Measurements from ENCODE around the gene ACLY. TPM values are rescaled to one million over a fixed set of nuclear protein-coding genes. Genes with fewer than 3 reads are reported as not detected.

ACLY gene
- total RNA-seq, 4 donors from 2014 or later = 40.5 to 81.9 (median 72.9) TPM

GRCh38 chr17:41957869-41958439 lies 39.2 kb upstream of the ACLY start:
- TF ChIP-seq POLR2AphosphoS5 (IDR thresholded peaks at IDR 0.05) = no peak
- no peak for TF ChIP-seq POLR2A (IDR thresholded peaks at IDR 0.05)
- no peak for TF ChIP-seq CTCF (IDR thresholded peaks at IDR 0.05)
- TF ChIP-seq EP300 (IDR thresholded peaks at IDR 0.05) = no peak
- Histone ChIP-seq H3K4me3 (no peak overlapping the region), H3K4me1 (no peaks in the 10 kb centered on the region), H3K36me3 (no peaks in the 10 kb centered on the region), H3K9me3 (no peaks in the 10 kb centered on the region), H3K27me3 (no peaks in the 10 kb centered on the region), H3K27ac (no peak overlapping the region)
- WGBS = 92% methylated on average over 5 of the region's 6 CpGs
- no peak for DNase-seq (ENCODE audit: low spot score in 2 of 2)

GRCh38 chr17:41957031-41957868 lies 38.5 kb upstream of the ACLY start:
- no peaks in the 10 kb centered on the region for H3K4me1 ChIP-seq
- WGBS = 77% methylated on average over 11 of the region's 11 CpGs
- TF ChIP-seq POLR2A (IDR thresholded peaks at IDR 0.05) (no peak), POLR2AphosphoS5 (IDR thresholded peaks at IDR 0.05) (no peak), EP300 (IDR thresholded peaks at IDR 0.05) (no peak), CTCF (IDR thresholded peaks at IDR 0.05) (no peak)
- H3K9me3 ChIP-seq = no peaks in the 10 kb centered on the region
- H3K4me3 ChIP-seq = no peak overlapping the region
- no peak overlapping the region for H3K27ac ChIP-seq
- DNase-seq (ENCODE audit: low spot score in 2 of 2) = no peak
- no peaks in the 10 kb centered on the region for H3K27me3 ChIP-seq
- no peaks in the 10 kb centered on the region for H3K36me3 ChIP-seq

GRCh38 chr17:41956522-41956921 lies 37.8 kb upstream of the ACLY start:
- H3K4me1 ChIP-seq = no peaks in the 10 kb centered on the region
- H3K4me3 ChIP-seq = no peak overlapping the region
- 87% methylated on average over 6 of the region's 6 CpGs for WGBS
- TF ChIP-seq POLR2A (IDR thresholded peaks at IDR 0.05) (no peak), EP300 (IDR thresholded peaks at IDR 0.05) (no peak), POLR2AphosphoS5 (IDR thresholded peaks at IDR 0.05) (no peak), CTCF (IDR thresholded peaks at IDR 0.05) (no peak)
- H3K27ac ChIP-seq = no peak overlapping the region
- H3K9me3 ChIP-seq = no peaks in the 10 kb centered on the region
- H3K36me3 ChIP-seq = no peaks in the 10 kb centered on the region
- H3K27me3 ChIP-seq = no peaks in the 10 kb centered on the region
- no peak for DNase-seq (ENCODE audit: low spot score in 2 of 2)

- 63% methylated on average over 6 of the region's 11 CpGs for WGBS
- Histone ChIP-seq H3K4me3 (no peak overlapping the region), H3K27me3 (no peaks in the 10 kb centered on the region), H3K27ac (no peak overlapping the region), H3K9me3 (no peaks in the 10 kb centered on the region), H3K4me1 (no peaks in the 10 kb centered on the region), H3K36me3 (no peaks in the 10 kb centered on the region)
- DNase-seq (ENCODE audit: low spot score in 2 of 2) = no peak
- no peak for TF ChIP-seq POLR2AphosphoS5 (IDR thresholded peaks at IDR 0.05)
- no peak for TF ChIP-seq POLR2A (IDR thresholded peaks at IDR 0.05)
- no peak for TF ChIP-seq EP300 (IDR thresholded peaks at IDR 0.05)
These were observed 30.2 kb upstream of the ACLY start for GRCh38 chr17:41948762-41949460.

GRCh38 chr17:41944943-41945342 lies 26.2 kb upstream of the ACLY start:
- Histone ChIP-seq H3K36me3 (no peaks in the 10 kb centered on the region), H3K9me3 (no peaks in the 10 kb centered on the region), H3K4me1 (no peaks in the 10 kb centered on the region), H3K27me3 (no peaks in the 10 kb centered on the region), H3K4me3 (no peak overlapping the region), H3K27ac (no peak overlapping the region)
- WGBS = 82% methylated on average over 3 of the region's 3 CpGs
- DNase-seq (ENCODE audit: low spot score in 2 of 2) = no peak
- TF ChIP-seq POLR2AphosphoS5 (IDR thresholded peaks at IDR 0.05) (no peak), POLR2A (IDR thresholded peaks at IDR 0.05) (no peak), CTCF (IDR thresholded peaks at IDR 0.05) (no peak), EP300 (IDR thresholded peaks at IDR 0.05) (no peak)

All from suprapubic skin (tissue), 4 donors.